HG03064 (cell line): ENCODE results near the gene RNF31.
"Not testable (repeated sequence)": the region's sequence is repeated elsewhere in the genome, so short reads cannot be mapped to it uniquely, and the experiment has no call there.

Experiments
- ATAC-seq: cut with Tn5 transposase; IDR thresholded peaks from one replicate; pipeline ENCODE4 v1.9.1; 2021; ENCODE audit warnings: low read depth; ENCODE audit not compliant: unreplicated experiment

The RNF31 gene

DNA sequence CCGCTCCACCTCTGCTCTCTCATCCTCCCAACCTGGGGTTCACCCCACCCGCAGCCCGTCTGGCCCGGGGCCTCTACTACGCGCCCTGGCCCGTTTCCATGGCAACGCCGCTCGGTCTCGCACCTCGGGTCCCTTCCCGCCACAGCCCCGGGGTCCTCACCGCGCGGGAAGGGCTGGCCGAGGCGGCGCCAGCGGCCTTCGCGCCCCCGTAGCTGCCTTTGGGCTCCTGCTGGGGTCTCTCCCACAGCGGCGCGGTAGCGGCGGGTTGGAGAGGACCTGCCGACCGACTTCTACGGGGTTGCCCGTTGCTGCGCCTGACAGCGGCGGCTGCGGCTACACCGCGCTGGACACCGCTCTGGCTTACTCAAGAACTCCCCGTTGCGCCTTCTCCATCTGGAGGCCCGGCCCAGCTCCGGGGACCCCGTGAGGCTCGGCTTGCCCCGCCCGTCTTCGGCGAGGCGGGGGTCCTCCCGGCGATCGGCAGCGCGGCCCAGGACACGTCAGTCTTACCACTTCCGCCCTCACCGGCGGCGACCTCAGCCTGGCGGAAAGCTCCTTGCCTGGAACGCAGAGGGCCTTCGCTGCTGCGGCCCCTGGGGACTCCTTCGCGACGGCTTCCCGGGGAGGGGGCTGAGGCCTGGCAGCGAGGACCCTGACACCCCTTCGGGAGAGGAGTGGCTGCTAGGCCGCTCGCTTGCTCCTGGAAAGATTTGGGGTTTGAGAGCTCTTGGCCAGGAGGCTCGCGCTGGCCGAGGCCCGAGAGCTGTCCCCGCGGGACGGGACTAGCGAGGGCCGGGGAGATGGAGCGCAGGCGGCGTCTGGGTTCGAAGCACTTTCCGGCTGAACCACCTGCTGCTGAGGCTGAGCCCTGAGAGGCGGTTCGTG, 48.1 kb downstream of the RNF31 start, which contains the start of gene TM9SF1:
TSS of gene TM9SF1 (minus strand) at position 256 of the 885 bp plus-strand sequence. CDS start 422 bp downstream, outside the sequence.
- ATAC-seq = peak; percentile 80

DNA sequence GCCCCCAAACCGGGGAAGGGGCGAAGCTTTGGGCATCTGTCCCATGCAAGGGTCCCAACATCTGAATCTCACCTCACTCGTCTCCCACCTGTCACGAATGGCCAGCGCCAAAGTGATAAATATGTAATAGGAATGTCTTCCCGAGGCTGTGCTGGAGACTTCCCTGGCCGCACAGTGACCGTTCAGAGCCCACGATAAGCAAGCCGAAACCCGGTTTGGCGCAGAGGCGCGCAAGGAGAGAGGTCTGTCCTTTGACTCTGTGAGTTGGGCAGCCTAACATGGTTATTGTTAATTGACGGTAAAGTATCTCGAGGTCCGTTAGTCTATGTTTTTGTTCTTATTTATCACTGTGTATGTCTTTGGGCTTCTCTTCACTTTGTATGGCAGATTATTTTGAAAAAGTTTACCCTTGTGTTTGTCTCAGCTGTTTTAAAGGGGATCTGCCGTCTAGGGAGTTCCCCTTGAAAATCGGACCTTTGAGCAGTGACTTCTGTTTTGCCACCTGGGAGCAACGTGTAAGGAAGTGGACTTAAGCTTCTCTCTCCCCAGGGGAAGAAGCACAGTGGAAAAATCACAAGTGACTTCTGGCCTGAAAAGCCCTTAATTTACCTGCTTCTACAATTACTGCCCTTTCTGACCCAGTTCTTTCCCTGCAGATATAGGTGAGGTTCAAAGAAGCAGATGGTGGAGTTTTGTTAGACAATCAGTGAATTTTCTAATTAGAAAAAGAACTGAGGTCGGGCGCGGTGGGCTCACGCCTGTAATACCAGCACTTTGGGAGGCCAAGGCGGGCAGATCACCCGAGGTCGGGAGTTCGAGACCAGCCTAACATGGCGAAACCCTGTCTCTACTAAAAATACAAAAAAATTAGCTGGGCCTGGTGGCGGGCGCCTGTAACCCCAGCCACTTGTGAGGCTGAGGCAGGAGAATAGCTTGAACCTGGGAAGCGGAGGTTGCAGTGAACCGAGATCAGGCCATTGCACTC, 49.1 kb downstream of the RNF31 start:
- peak; percentile 24 for ATAC-seq

DNA sequence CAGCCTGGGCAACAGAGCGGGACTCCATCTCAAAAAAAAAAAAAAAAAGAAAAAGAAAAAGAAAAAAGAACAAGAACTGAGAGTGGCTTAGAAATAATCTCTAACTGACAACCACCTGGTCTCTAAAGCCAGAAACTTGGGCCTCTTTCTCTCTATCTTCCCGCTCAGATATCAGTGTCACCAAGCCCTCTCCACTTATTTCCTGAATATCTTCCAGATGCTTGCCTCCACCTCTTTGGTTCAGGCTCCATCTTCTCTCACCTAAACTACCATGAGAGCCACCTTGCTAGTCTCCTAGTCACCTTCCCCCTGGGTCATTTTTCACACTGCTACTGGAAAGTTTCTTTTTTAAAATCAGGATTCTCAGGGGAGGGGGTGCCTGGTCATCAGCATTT, 49.8 kb downstream of the RNF31 start:
- no peak for ATAC-seq

DNA sequence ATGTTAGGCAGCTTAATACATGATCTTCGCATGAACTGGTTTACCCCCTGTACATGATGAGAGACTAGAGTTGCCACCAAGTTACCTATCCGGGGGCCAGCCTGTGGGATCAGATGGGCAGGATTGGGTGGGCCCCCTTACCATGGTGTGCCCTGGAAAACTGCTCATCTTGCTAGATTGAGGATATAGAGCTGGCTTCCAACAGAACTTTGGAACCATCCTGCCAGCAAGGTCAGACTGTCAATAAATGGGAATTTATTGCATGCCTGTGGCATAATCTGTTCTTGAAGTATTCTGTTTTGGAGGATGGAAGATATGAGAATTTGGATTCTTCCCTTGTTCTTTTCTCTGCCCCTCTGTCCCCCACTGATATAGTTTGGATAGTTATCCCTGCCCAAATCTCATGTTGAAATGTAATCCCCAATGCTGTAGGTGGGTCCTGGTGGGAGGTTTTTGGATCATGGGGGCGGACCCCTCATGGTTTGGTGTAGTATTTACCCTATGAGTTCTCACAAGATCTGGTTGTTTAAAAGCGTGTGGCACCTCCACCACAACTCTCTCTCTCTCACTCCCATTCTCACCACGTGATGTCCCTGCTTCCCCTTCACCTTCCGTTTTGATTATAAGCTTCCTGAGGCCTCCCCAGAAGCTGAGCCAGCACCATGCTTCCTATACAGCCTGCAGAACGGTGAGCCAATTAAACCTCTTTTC, 51.7 kb downstream of the RNF31 start:
- no peak for ATAC-seq

DNA sequence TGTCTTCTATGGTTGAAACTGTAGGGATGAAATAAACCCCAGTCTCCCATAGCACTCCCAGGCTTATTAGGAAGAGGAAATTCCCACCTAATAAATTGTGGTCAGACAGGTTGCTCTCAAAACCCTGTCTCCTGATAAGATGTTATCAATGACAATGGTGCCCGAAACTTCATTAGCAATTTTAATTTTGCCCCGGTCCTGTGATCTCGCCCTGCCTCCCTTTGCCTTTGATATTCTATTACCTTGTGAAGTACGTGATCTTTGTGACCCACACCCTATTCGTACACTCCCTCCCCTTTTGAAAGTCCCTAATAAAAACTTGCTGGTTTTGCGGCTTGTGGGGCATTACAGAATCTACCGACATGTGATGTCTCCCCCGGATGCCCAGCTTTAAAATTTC, 55.2 kb downstream of the RNF31 start:
- ATAC-seq = not testable (repeated sequence)

DNA sequence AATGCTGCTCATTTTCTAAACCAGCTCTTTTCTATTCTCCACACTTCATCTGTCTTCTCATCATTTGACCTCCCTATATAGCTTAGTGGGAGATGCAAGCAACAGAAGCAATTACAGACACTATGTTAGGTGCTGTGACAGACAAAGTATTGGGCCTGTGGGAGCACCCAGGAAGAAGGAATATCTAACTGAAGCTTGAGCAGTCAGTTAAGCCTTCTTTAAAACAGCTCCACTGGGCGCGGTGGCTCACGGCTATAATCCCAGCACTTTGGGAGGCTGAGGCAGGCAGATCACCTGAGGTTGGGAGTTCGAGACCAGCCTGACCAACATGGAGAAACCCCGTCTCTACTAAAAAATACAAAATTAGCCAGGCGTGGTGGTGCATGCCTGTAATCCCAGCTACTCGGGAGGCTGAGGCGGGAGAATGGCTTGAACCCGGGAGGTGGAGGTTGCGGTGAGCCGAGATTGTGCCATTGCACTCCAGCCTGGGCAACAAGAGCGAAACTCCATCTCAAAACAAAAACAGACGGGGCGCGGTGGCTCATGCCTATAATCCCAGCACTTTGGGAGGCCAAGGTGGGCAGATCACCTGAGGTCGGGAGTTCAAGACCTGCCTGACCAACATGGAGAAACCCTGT, 56.1 kb downstream of the RNF31 start:
- not testable (repeated sequence) for ATAC-seq

DNA sequence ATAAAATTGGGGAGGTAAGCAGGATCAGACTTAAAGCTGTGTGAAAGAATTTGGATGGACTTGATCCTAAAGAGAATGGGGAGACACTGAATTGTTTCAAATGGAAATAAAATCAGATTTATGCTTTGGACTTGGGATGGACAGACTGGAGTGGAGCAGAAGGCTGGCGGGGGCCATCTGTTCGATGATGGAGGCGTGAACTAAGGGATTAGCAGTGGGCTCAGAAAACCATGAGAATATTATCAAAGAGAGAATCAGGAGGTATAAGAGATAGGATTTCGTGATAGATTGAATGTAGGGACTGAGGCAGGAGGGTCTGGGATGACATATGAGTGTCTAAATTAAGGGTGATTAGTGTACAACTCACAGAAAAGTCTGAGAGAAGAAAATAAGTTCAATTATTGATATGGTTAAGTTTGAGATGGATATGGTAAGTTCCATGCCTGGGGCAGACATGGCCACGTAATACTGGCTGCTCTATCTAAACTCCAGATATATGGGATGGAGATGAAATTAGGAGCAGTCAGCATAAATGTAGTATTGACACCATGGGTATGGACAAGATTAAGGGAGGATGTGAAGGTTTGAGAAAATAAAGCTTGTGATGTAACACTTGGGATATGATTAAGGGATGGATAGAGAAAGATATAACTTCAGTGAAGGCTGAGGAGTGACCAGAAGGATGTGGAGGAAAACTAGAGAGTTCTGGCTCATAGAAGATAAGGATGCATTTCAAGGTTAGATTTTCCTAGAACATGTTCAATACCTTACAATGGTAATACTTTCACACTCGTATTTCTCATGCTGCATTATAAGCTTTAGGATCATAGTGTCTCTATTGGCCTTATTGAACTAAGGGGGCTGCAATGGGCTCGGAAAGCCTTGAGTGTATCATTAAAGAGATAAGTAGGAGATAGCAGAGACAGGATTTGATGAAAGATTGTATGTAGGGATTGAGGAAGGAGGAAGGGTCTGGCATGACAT, 57.2 kb downstream of the RNF31 start:
- no peak for ATAC-seq

DNA sequence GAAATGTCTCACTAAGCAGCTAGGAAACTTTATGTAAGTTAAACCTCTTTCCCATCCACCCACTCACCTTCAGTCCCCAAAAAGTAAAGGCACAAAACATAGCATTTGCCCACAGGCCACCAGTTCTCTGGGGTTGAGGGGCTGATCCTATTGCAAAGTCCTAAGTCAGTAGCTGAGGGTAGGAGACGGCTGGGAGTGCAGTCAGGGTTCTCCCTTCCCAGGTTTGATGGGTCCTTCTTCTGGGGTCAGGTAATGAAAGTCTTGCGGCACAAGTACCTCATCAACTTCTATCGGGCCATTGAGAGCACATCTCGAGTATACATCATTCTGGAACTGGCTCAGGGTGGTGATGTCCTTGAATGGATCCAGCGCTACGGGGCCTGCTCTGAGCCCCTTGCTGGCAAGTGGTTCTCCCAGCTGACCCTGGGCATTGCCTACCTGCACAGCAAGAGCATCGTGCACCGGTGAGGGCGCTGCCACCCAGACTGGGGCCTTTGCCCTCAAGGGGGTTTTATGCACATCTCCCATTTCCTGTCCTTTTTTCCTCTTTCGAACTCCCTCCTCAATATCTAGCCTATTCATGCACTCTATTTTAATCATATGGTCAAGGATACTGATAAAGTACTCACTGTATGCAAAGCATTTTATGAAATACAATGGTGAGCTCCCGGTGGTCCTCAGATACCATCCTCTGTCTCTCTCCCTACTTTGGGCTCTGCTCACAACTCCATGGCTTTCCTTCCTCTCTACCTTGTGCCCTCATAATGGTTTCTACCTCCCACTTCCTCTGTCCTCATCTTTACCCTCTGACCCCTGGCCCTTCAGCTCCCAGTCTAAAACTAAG, 59.2 kb downstream of the RNF31 start:
- ATAC-seq = no peak

DNA sequence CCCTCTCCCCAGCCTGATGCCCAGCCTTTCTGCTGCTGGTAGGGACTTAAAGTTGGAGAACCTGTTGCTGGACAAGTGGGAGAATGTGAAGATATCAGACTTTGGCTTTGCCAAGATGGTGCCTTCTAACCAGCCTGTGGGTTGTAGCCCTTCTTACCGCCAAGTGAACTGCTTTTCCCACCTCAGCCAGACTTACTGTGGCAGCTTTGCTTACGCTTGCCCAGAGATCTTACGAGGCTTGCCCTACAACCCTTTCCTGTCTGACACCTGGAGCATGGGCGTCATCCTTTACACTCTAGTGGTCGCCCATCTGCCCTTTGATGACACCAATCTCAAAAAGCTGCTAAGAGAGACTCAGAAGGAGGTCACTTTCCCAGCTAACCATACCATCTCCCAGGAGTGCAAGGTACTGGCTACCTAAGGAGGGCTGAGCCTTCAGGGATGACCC, 59.8 kb downstream of the RNF31 start:
- ATAC-seq = no peak

DNA sequence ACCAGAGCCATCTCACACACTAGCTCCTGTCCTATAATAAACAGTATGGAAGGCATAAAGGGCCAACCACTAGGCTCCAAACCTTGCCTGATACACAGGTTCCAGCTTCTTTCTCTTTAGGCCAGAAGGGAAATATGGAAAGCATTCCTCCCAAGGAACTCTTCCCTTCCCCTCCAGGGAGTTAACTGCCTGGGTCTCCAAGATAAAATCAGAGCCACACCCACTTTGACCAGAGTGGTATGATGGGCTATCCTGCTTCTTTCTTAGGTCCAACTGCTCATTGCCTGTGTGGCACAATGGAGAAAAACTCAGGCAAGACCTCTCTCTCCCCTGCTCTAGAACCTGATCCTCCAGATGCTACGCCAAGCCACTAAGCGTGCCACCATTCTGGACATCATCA, 60.3 kb downstream of the RNF31 start:
- ATAC-seq = no peak
